A549 treated with GW870086 at 1 μM for 4 hours (cell line): ENCODE measurements around the gene NFE2L2. TPM values are rescaled to one million over a fixed set of nuclear protein-coding genes. Genes with fewer than 3 reads are reported as not detected.

Experiments
- total RNA-seq: library from RNA; stranded (reverse); fragments of 200-300 nt; extraction: Qiagen RNA extraction; gene quantifications from 5 replicates; pipeline ENCODE4 v1.2.3, GENCODE V29; 2022; ENCODE audit warnings: low read depth

The NFE2L2 gene
- total RNA-seq = 41.5 to 52.9 TPM (median 50.7 TPM) in 5 replicates

GRCh38 chr2:177264693-177265587 is at the start of gene NFE2L2:
Gene NFE2L2 (minus strand): TSS chr2:177264727. CDS start chr2:177264576, 151 bp downstream.

GRCh38 chr2:177212106-177212890 is 52.2 kb downstream of the NFE2L2 start, which contains the start of gene HNRNPA3:
Gene HNRNPA3 (plus strand): TSS chr2:177212794. CDS start chr2:177212800, 6 bp downstream.

Other genes with a start within 250 kb of the NFE2L2 start
- gene HNRNPA3, start 51.9 kb downstream of the NFE2L2 start, total RNA-seq = 338 to 373 TPM (median 343 TPM) in 5 replicates
- 33.5 to 41.8 TPM (median 39.6 TPM) in 5 replicates for gene AGPS, start 128.0 kb upstream of the NFE2L2 start, total RNA-seq